ENCODE measurements around the gene MUS81. TPM values are rescaled to one million over a fixed set of nuclear protein-coding genes. Genes with fewer than 3 reads are reported as not detected.
A peak's percentile ranks its signal among the peaks of the same experiment; 100 is the strongest.

The MUS81 gene
- total and polyA plus RNA-seq, 2 of the 4 experiments (the other 2 are of a cell fraction) = 23.7 to 47.9 TPM

GRCh38 chr11:65890324-65891218, 30.3 kb downstream of the MUS81 start, which contains the start of gene CCDC85B (continued):
- TF ChIP-seq RFX5 (IDR thresholded peaks at IDR 0.05; ENCODE audit: low read depth, low read length) (no peak), CEBPB (IDR thresholded peaks at IDR 0.05; ENCODE audit: low read depth, low read length) (no peak), CHD1 (IDR thresholded peaks at IDR 0.05; ENCODE audit: low read depth, low read length) (0 out of 2 replicates have a peak, but pooled peaks have one; percentile 30), POLR2A (IDR thresholded peaks at IDR 0.05; ENCODE audit: low read depth, low read length) (peak; percentile 87)

All from IMR-90 (cell line).